HG03469 (cell line): ENCODE measurements around the gene CDHR3.
"Not testable (repeated sequence)": the region's sequence is repeated elsewhere in the genome, so short reads cannot be mapped to it uniquely, and the experiment has no call there.

Experiments used
- ATAC-seq: cut with Tn5 transposase; IDR thresholded peaks from one replicate; pipeline ENCODE4 v1.9.1; 2021; ENCODE audit warnings: mild to moderate bottlenecking, moderate library complexity, moderate number of reproducible peaks; ENCODE audit not compliant: unreplicated experiment

Gene CDHR3

DNA sequence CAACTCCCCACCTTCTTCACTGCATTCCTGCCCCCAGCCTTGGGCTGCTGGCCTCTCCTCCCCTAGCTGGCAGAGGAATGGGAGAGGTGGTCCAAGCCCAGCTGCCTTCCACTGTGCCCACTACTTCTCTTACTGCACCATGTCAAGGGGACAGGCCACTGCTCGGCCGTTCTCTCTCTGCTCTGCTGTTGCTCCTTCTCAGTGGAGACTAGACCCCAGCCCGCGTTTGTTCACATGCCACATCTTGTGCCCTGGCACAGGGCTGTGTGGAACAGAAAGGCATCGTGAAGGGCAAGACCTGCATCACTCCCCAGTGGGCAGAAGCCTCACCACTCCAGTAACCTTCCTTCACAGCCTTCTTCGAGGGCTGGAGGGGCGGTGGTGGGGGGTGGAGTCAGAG, 711 bp upstream of the CDHR3 start:
- no peak for ATAC-seq

DNA sequence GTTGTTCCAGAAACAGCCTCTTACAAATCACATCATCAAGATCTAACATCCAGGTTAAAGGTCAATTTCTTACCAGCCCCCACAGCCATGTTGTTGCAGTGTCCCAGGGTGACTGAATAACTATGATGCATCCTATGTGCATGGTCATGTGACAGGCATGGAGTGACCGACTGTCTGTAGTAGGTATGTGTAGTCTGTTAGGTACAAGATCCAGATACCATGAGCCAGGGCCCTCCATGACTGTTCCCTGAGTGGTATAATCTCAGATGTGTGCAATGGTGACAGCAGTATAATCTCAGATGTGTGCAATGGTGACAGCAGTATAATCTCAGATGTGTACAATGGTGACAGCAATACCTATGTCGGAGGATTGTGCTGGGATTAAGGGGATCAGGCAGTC, 8.8 kb downstream of the CDHR3 start:
- ATAC-seq = no peak

DNA sequence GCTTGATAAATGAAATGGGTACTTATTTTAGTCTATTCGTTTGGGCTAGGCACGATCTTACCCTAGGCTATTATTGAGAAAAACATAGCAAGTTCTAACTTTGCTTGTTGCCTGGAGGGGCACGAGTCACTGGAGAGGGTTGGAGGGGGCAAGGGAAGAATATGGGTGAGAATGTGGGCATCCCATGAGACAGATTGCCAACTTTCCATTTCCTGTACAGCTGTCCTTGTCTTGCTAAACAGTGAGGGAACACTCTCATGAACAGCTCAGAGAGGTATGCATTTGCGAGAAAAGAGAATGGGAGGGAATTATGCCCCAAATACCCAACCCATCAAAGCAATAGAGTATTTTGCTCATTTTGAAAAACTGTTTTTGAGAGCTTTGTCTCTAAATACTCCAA, 9.2 kb downstream of the CDHR3 start:
- no peak for ATAC-seq

DNA sequence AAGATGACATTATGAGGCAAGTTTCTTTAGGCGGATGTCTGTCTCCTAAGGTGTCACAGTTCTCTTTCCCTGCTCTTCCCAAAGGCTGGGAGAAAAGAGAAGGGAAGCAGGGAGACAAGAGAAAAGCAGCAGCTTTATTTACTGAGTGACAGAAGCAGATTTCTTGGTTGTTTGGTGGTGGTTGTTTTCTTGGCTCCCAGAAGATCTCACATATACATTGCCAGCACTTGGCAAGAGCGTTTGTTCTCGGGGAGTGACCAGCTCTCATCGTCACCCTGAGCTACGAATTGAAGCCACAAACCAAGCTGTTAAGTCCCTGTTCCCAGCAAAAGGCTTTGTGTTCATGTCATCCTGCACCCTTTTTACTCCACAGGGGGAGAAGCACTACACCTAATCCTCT, 11.4 kb downstream of the CDHR3 start:
- ATAC-seq = no peak

DNA sequence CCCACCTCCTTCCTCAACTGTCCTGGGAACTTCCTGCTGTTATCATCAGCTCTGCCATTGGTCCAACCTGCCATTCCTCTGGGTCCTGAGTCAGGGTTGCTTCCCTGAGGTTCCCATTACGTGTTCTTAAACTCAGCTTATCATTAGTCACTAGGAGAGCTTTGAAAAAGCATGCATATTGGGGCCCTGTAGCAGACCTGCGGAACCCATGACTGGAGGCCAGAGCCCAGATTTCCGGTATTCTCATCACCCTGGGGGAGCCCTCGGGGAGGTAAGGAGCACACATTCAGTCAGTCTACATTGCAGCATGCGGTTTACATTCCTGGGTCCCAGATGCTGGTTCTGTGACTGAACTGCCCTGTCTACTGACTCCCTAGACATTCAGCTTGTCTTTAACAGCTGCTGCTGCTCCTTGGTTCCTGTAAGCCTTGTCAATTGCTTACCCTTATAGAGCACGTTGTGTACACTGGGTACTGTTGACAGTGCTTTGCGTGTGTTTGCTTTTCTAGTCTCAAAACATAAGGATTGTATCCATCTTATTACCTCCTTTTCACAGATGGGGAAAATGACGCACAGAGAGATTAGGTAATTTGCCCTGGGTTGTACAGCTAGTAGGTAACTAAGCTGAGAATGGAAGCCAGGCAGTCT, 12.8 kb downstream of the CDHR3 start:
- no peak for ATAC-seq

DNA sequence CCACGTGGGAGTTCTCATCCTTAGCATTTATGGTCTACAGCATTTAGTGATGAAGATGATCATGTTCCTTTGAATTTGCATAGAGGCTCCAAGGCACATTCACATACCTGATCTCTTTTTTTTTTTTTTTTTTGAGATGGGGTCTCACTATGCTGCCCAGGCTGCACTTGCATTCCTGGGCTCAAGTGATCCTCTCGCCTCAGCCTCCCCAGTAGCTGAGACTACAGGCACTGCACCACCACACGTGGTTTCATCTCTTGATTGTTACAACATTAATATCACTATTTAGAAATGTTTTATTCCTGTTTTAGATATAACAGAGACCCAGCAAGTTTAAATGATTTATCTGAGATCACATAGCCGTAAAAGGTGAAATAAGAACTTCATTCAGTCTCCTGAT, 13.8 kb downstream of the CDHR3 start:
- no peak for ATAC-seq

DNA sequence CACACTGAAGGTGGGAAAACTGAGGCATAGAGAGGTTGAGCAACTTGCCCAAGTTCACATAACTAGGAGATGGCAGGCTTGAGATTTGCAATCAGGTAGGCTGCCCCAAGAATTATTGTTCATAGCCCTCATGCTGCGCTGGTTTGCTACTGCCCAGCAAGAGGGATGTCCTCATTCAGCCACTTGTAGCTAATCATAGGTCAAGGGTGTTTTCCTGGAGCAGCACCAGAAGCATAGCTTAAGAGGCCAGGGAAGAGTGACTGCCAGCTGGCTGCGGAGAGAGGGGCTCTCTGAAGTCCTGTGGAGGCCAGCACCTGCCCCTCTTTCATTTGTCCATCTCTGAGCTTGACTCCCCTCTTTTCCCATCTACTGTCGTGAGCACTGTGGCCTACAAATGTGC, 15.0 kb downstream of the CDHR3 start:
- no peak for ATAC-seq

DNA sequence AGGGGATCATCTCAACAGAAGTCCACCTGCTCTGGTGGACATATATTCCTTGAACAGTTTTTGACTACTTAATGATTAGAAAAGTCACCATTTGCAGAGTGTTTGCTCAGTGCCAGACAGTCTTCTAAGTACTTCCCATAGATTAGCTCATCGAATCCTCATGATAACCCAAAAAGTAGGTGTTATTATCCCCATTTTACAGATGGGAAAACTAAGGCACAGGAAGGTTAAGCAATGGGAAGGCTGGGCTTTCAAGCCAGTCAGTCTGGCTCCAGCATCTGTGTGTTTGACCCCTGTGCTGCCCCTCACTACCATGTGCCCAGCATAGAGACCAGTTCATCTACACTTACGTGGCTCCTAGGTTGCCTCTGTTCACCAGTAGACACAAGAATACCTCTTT, 15.9 kb downstream of the CDHR3 start:
- ATAC-seq = no peak

DNA sequence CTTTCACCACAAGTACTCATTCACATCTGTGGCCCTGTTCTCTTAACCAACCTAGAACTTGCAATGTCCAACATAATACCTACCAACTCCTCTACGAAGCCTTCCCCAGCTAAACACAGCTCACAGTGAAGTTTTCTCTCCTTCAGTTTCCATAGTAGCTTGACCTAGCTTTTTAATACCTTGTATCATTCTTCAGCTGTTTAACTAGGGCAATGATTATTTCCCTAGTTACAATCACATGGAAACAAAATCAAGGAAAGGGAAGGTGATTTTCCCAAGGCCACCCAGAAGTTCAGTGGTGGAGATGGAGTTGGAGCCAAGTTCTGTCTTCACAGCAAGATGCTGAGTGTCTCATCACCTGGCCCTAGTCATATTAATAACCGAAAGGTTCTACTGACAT, 16.3 kb downstream of the CDHR3 start:
- ATAC-seq = no peak

DNA sequence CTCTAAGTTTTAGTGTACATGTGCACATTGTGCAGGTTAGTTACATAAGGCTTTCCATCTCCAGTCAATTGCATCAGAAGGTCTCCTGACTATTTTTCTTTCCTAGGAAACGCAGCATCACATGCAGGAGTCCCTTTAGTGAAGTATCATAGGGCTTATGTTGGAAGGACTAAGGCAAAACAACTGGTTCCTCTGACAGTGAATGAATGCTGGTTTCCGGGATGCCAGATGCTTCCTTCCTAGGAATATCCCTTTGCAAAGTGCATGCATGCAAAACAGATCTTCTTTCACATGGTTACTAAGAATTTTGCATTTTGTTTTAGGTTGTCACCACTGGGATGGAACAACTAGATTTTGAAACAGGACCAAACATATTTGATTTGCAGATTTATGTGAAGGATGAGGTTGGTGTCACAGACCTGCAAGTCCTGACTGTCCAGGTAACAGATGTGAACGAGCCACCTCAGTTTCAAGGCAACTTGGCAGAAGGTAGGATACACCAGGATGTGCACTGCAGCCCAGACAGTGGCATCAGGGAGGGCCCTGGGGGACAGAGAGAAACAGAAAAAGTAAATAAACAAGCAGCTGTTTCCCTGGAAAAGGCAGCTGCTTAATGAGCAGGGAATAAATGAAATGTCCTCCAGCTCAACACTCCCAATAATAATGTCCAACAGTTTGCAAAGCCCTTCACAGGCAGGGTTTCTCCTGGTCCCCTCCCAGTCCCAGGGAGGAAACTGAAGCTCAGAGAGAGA, 17.8 kb downstream of the CDHR3 start:
- ATAC-seq = no peak

DNA sequence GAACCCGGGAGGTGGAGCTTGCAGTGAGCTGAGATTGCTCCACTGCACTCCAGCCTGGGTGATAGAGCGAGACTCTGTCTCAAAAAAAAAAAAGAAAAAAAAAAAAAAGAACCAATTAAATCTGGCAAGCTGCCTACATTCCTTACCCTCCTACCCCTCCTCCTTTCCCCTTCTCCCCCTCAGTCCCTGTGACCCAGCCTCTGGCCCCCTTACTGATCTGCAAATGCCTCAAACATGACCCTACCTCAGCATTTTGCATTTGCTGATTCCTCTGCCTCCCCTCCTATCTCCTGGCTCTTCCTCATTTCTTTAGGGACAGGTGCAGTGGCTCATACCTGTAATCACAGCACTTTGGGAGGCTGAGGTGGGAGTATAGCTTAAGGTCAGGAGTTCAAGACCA, 19.3 kb downstream of the CDHR3 start:
- ATAC-seq = no peak

DNA sequence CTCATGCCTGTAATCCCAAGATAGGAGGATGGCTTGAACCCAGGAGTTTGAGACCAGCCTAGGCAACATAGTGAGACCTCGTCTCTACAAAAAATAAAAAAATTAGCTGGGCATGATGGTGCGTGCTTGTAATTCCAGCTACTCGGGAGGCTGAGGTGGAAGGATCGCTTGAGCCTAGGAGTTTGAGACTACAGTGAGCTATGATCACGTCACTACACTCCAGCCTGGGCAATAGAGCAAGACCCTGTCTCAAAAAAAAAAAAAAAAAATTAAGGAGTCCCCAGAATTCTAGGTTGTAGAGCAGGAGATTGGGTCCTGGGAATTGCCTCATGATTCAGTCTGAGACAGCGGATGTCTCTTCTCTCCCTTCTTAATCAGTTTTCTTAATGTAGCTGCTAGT, 21.7 kb downstream of the CDHR3 start:
- ATAC-seq = not testable (repeated sequence)

DNA sequence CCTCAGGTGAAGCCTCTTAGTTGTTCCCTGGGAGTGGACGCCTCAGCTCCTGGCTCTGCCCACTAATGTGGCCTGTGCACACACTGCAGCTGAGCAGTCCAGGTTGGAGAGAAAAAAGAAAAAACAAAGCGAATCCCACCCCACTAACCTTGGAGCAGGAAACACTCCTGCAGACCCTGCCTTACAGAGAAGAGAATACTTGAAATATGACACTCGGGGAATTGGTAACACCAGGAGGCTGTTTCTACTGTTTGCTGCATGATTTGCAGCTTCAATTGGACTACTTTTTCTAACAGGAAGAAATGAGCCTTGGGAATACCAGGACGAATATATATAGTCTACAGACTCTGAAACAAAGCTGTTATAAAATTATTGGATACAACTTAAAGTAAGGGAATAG, 22.2 kb downstream of the CDHR3 start:
- ATAC-seq = no peak

DNA sequence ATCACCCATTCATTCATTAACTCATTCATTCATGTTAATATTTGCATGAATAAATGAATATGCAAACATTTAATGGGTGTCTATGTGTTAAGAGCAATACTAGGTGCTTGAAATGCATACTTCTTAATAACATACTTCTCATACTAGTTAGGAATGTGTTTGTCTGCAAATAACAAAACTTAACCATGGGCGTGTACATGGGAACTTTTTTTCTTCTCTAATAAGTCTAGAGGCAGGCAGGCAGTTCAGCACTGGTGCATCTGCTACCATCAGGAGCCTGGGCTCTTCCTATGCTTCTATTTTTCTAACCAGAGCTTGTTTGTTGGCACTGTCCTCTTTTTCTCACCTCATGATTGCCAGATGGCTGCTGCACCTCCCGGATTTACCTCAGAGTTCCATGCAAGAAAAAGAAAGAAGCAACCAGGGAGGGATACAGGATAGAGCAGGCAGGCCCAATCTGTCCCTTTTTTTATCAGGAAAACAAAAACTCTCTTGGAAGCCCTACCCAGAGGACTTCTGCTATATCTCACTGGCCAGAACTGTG, 22.7 kb downstream of the CDHR3 start:
- no peak for ATAC-seq

DNA sequence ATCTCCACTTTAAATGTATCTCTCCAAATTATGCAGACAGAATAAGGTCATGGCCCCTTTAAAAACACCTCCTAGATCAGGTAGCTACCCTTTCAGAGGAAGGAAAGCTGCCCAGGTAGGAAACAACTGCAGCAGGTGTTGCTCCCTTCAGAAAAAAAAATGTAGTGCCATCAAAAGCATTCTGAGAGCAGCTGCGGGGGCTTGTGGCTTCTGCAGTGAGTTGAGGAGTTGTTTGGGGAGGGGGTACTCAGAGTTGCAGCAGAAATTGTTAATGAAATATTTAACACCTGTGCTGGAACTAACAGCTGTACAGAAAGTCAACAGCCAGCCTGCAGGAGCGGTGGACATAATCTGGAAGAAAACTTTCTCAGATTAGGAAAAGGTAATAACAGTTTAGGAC, 24.0 kb downstream of the CDHR3 start:
- ATAC-seq = no peak

DNA sequence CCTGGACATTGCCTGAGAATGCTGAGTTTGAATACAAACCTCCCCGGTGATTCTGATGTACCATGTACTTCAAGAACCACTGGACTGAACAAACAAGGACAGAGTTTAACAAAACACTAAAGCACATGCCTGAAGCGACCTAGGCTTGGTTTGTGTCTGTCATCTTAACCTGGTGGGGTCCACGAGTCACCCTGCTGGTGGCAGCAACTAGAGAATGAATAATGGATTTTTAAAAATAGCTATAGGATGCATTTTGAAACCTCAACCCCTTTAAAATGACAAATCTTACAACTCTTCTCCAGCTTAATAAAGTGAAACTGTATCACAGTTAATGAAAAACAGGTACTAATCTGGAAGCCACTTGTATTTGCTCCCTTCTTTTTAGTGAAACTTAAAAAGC, 25.2 kb downstream of the CDHR3 start:
- no peak for ATAC-seq

DNA sequence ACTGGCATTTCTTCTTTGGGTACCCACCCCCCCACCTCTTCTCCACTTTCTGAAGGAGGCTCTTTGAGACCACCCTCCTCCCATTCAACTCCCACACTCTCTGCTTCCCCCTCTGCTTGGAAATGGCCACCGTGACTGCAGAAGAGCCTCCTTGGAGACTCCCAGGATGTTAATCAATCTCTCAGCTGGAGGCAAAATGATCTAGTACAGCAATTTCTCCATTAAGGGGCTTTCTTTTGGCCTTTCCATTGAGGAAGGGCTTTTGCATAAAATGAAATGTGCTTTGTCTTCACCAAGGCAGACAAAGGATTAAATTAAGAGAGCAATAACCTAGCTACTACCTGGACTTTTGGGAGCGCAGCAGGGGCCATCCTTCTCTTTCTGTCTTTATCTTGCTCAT, 26.1 kb downstream of the CDHR3 start:
- ATAC-seq = no peak

DNA sequence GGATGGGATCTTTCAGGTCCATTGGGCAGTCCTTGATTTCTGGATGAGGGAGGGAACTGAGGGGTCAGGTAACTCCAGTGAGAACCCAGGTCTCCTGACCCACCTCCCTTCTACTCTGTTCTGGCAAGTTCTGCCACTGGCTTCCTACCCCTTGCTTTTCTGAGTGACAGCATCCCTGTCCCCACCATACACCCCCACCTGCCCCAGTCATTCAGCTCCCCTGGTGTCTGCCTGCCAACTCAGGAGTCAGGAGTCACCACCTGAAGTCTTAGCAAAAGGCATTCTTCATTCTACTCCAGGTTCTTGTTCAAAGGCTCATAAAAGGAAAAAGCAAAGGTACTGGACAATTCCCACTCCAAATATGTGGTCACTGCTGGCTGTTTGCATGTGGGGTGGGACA, 26.6 kb downstream of the CDHR3 start:
- ATAC-seq = no peak

DNA sequence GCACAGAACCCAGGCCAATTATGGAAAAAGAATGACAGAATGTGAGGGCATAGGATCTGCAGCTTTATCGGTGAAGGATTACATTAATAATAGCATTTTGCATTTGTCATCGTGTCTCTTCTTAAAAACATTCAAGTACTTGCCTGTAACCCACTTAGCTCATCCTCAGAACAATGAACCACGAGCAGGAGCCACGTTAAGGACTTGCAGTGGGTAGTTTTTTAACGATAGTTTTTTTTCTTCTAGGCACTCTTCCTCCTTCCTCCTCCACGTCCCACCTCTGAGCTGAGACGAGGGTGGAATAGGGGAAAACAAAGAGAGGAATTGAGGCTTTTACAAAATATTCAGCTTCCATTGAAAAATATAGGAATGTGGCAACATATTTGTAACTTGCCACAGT, 27.1 kb downstream of the CDHR3 start:
- ATAC-seq = no peak

DNA sequence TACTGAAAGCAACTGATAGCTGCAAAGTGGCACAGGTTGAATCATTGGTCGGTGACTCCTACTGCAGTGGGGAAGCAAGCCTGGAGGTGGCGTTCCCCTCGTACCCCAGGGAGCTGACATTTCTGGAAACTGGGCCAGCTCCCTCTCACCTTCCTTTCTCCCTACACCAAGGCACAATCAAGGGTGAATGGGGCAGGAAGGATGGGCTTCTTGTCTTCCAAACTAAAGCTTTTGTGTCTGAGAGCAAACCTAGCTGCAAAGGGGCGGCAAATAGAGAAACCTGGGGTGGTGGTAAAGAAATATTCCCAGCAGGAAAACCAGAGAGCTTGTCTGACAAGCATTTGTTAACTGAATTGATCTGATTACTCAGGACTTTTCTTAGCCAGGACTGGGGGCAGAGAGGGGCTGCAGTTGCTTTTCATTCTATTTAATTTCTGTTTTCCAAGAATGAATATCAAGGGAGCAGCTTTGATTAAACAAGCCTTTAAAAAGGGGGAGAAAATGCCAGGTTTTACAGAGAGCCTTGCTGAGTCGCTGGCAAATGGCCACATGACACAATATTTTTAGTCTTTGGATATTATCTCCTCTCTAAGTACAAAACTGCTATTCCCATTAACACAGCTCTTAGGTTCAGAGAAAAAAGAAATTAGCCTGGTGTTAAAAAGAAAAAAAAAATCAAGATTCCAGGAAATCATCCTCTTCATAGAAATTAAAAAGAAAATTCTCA, 27.8 kb downstream of the CDHR3 start:
- no peak for ATAC-seq

DNA sequence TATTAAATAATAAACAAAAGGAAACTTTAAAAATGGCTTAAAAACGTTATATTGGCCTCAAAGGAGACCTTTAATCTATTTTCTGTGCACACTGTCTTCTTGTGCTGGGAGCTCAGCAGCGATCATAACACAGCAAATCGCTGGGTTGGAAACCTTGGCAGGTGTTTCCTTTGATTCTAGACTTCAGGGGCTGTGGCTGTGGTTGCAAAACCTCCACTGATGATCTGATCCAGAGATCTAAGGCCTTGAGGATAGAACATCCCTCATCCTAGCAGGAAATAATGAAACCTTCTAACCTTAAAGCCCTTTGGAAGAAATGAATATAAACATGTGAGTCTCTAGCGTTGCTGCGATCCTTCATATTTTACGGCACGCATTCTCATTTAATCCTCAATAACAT, 29.8 kb downstream of the CDHR3 start:
- ATAC-seq = no peak
